SK-N-SH treated with all-trans-retinoic acid at 6 μM for 48 hours (cell line): Measurements from ENCODE around the gene PLCB1.

Experiments
- ATAC-seq: fragments of 200-7000 bp; cut with Tn5 transposase; 3 replicates; pipeline ENCODE4 v1.9.1; 2020; ENCODE audit warnings: mild to moderate bottlenecking, moderate library complexity
- ARNTL ChIP-seq: fragments of 450-650 bp; formaldehyde crosslinking; IDR thresholded peaks from 2 replicates; pipeline ENCODE4 v1.5.0; 2020; ENCODE audit warnings: low read depth, mild to moderate bottlenecking, moderate library complexity, borderline replicate concordance
- BACH2 ChIP-seq: fragments of 250-450 bp; sonication (Bioruptor Pico); IDR thresholded peaks from 2 replicates; pipeline ENCODE4 v1.9.0; 2021; ENCODE audit warnings: mild to moderate bottlenecking, borderline replicate concordance
- CREB5 ChIP-seq: fragments of 250-450 bp; sonication (Bioruptor Pico); IDR thresholded peaks from 2 replicates; pipeline ENCODE4 v1.5.1; 2020; ENCODE audit warnings: low read depth, mild to moderate bottlenecking, moderate library complexity
- CSDC2 ChIP-seq: fragments of 250-450 bp; sonication (Bioruptor Pico); IDR thresholded peaks from 2 replicates; pipeline ENCODE4 v1.5.0; 2020; ENCODE audit warnings: mild to moderate bottlenecking, moderate library complexity
- CSRNP3 ChIP-seq: fragments of 250-450 bp; sonication (Bioruptor Pico); IDR thresholded peaks from 2 replicates; pipeline ENCODE4 v1.5.1; 2021; ENCODE audit warnings: mild to moderate bottlenecking, moderate library complexity
- ESRRG ChIP-seq: fragments of 250-450 bp; sonication (Bioruptor Pico); IDR thresholded peaks from 2 replicates; pipeline ENCODE4 v1.6.1; 2021; ENCODE audit warnings: mild to moderate bottlenecking
- GLIS3 ChIP-seq: fragments of 250-450 bp; sonication (Bioruptor Pico); IDR thresholded peaks from 2 replicates; pipeline ENCODE4 v1.5.0; 2020; ENCODE audit warnings: mild to moderate bottlenecking, moderate library complexity
- ISL1 ChIP-seq: fragments of 250-450 bp; sonication (Bioruptor Pico); IDR thresholded peaks from 2 replicates; pipeline ENCODE4 v2.1.2; 2022; ENCODE audit warnings: mild to moderate bottlenecking, moderate library complexity
- OSR1 ChIP-seq: fragments of 250-450 bp; sonication (Bioruptor Pico); IDR thresholded peaks from 2 replicates; pipeline ENCODE4 v1.8.0; 2022; ENCODE audit warnings: moderate library complexity, mild to moderate bottlenecking, inconsistent platforms
- PATZ1 ChIP-seq: fragments of 250-450 bp; sonication (Bioruptor Pico); IDR thresholded peaks from 2 replicates; pipeline ENCODE4 v1.8.0; 2020; ENCODE audit warnings: mild to moderate bottlenecking, moderate library complexity, borderline replicate concordance
- POU6F1 ChIP-seq: fragments of 250-450 bp; sonication (Bioruptor Pico); IDR thresholded peaks from 2 replicates; pipeline ENCODE4 v1.8.0; 2021; ENCODE audit warnings: low read depth, mild to moderate bottlenecking, moderate library complexity, borderline replicate concordance
- PPARA ChIP-seq: fragments of 250-450 bp; sonication (Bioruptor Pico); IDR thresholded peaks from 2 replicates; pipeline ENCODE4 v1.5.0; 2020; ENCODE audit warnings: mild to moderate bottlenecking, borderline replicate concordance
- RARB ChIP-seq: fragments of 250-450 bp; sonication (Bioruptor Pico); IDR thresholded peaks from 2 replicates; pipeline ENCODE4 v1.8.0; 2021; ENCODE audit warnings: mild to moderate bottlenecking, moderate library complexity
- SNAI2 ChIP-seq: fragments of 250-450 bp; sonication (Bioruptor Pico); IDR thresholded peaks from 2 replicates; pipeline ENCODE4 v1.5.0; 2020; ENCODE audit warnings: mild to moderate bottlenecking, moderate library complexity
- TCF4 ChIP-seq: fragments of 250-450 bp; sonication (Bioruptor Pico); IDR thresholded peaks from 2 replicates; pipeline ENCODE4 v1.8.0; 2021; ENCODE audit warnings: mild to moderate bottlenecking, moderate library complexity, borderline replicate concordance
- TOX ChIP-seq: fragments of 250-450 bp; sonication (Bioruptor Pico); IDR thresholded peaks from 2 replicates; pipeline ENCODE4 v1.8.0; 2021; ENCODE audit warnings: mild to moderate bottlenecking, moderate library complexity, borderline replicate concordance
- TSHZ2 ChIP-seq: fragments of 250-450 bp; sonication (Bioruptor Pico); IDR thresholded peaks from 2 replicates; pipeline ENCODE4 v1.5.0; 2020; ENCODE audit warnings: mild to moderate bottlenecking, moderate library complexity
- ZC3H10 ChIP-seq: fragments of 250-450 bp; sonication (Bioruptor Pico); IDR thresholded peaks from 2 replicates; pipeline ENCODE4 v1.5.1; 2021; ENCODE audit warnings: mild to moderate bottlenecking, moderate library complexity
- ZFP3 ChIP-seq: fragments of 250-450 bp; sonication (Bioruptor Pico); IDR thresholded peaks from 2 replicates; pipeline ENCODE4 v1.5.0; 2020; ENCODE audit warnings: mild to moderate bottlenecking, moderate library complexity
- ZFP30 ChIP-seq: fragments of 450-650 bp; formaldehyde crosslinking; IDR thresholded peaks from 2 replicates; pipeline ENCODE4 v1.5.0; 2022; ENCODE audit warnings: mild to moderate bottlenecking, moderate library complexity
- ZNF565 ChIP-seq: fragments of 450-650 bp; formaldehyde crosslinking; conservative IDR thresholded peaks from 2 replicates; pipeline ENCODE4 v1.5.0; 2020; ENCODE audit warnings: low read depth, mild to moderate bottlenecking, moderate library complexity
- ZNF70 ChIP-seq: fragments of 450-650 bp; formaldehyde crosslinking; IDR thresholded peaks from 2 replicates; pipeline ENCODE4 v1.5.0; 2020; ENCODE audit warnings: mild to moderate bottlenecking, moderate library complexity
- ZNF8 ChIP-seq: fragments of 450-650 bp; formaldehyde crosslinking; IDR thresholded peaks from 2 replicates; pipeline ENCODE4 v1.5.0; 2020; ENCODE audit warnings: mild to moderate bottlenecking, moderate library complexity

The PLCB1 gene

GRCh38 chr20:8867038-8867740, 735.1 kb downstream of the PLCB1 start:
- TF ChIP-seq ZNF70, result no peak
- TF ChIP-seq ZNF8 (CRISPR knock-in tag), result no peak
- TF ChIP-seq TSHZ2 (CRISPR knock-in tag), result no peak
- TF ChIP-seq ESRRG, result no peak
- TF ChIP-seq ZC3H10 (CRISPR knock-in tag), result no peak
- no peak for TF ChIP-seq SNAI2 (CRISPR knock-in tag)
- ATAC-seq, result no peak

GRCh38 chr20:8870652-8871051, 738.6 kb downstream of the PLCB1 start:
- TF ChIP-seq CSRNP3 (CRISPR knock-in tag) (no peak), GLIS3 (CRISPR knock-in tag) (no peak), PATZ1 (no peak), ZNF70 (no peak), ZFP30 (CRISPR knock-in tag) (no peak), ZFP3 (CRISPR knock-in tag) (no peak), RARB (CRISPR knock-in tag) (no peak), TOX (CRISPR knock-in tag) (no peak), BACH2 (CRISPR knock-in tag) (no peak), CREB5 (CRISPR knock-in tag) (no peak), TCF4 (CRISPR knock-in tag) (no peak), ZC3H10 (CRISPR knock-in tag) (no peak), SNAI2 (CRISPR knock-in tag) (no peak), PPARA (CRISPR knock-in tag) (no peak), ARNTL (CRISPR knock-in tag) (no peak), OSR1 (CRISPR knock-in tag) (no peak), ESRRG (no peak), ISL1 (CRISPR knock-in tag) (no peak), ZNF8 (CRISPR knock-in tag) (no peak), ZNF565 (CRISPR knock-in tag) (no peak)
- ATAC-seq, result no peak

GRCh38 chr20:8874437-8874836, 742.4 kb downstream of the PLCB1 start:
- ATAC-seq, result no peak
- no peak for TF ChIP-seq PATZ1
- no peak for TF ChIP-seq GLIS3 (CRISPR knock-in tag)
- TF ChIP-seq ISL1 (CRISPR knock-in tag), result no peak
- TF ChIP-seq BACH2 (CRISPR knock-in tag), result no peak
- TF ChIP-seq OSR1 (CRISPR knock-in tag), result no peak
- no peak for TF ChIP-seq ZNF8 (CRISPR knock-in tag)
- TF ChIP-seq RARB (CRISPR knock-in tag), result no peak
- TF ChIP-seq ZFP30 (CRISPR knock-in tag), result no peak
- no peak for TF ChIP-seq TCF4 (CRISPR knock-in tag)
- TF ChIP-seq ZNF565 (CRISPR knock-in tag), result no peak
- no peak for TF ChIP-seq TSHZ2 (CRISPR knock-in tag)
- TF ChIP-seq CSDC2 (CRISPR knock-in tag), result no peak
- TF ChIP-seq ZNF70, result no peak
- no peak for TF ChIP-seq PPARA (CRISPR knock-in tag)
- no peak for TF ChIP-seq ESRRG
- no peak for TF ChIP-seq POU6F1
